Loucy (cell line): ENCODE data around the gene GPC4.

Experiments used
- H2AFZ ChIP-seq: fragments of 200-600 bp; sonication (generic); 2 replicates; pipeline ENCODE4 v1.6.0; 2016; ENCODE audit warnings: antibody characterized with exemption, mild to moderate bottlenecking, low read length, moderate library complexity
- H3F3A ChIP-seq: fragments of 200-600 bp; 2 replicates; pipeline ENCODE4 v1.6.0; 2016; ENCODE audit warnings: antibody characterized with exemption, low read depth, mild to moderate bottlenecking
- H3K27me3 ChIP-seq: fragments of 200-600 bp; sonication (generic); 2 replicates; pipeline ENCODE4 v1.6.1; 2014; ENCODE audit warnings: low read length, mild to moderate bottlenecking; ENCODE audit not compliant: insufficient read depth, poor library complexity, severe bottlenecking
- H3K36me3 ChIP-seq: fragments of 200-600 bp; sonication (generic); 2 replicates; pipeline ENCODE4 v1.6.1; 2016; ENCODE audit warnings: low read length; ENCODE audit not compliant: insufficient read depth
- H3K4me1 ChIP-seq: fragments of 200-600 bp; sonication (generic); 2 replicates; pipeline ENCODE4 v1.5.1; 2014; ENCODE audit warnings: low read length, mild to moderate bottlenecking; ENCODE audit not compliant: insufficient read depth, poor library complexity, severe bottlenecking
- H3K4me2 ChIP-seq: fragments of 200-600 bp; sonication (generic); 2 replicates; pipeline ENCODE4 v1.6.0; 2014; ENCODE audit warnings: antibody characterized with exemption, low read length, low read depth, mild to moderate bottlenecking; ENCODE audit not compliant: poor library complexity, severe bottlenecking
- H3K4me3 ChIP-seq: fragments of 200-600 bp; sonication (generic); 2 replicates; pipeline ENCODE4 v1.5.1; 2014; ENCODE audit warnings: low read length, mild to moderate bottlenecking, mixed read lengths; ENCODE audit not compliant: poor library complexity, severe bottlenecking
- H3K79me2 ChIP-seq: fragments of 200-600 bp; sonication (generic); 2 replicates; pipeline ENCODE4 v1.6.1; 2014; ENCODE audit warnings: low read length; ENCODE audit not compliant: insufficient read depth
- H3K9ac ChIP-seq: fragments of 200-600 bp; sonication (generic); 2 replicates; pipeline ENCODE4 v1.6.0; 2014; ENCODE audit warnings: mild to moderate bottlenecking, low read depth, low read length, moderate library complexity; ENCODE audit not compliant: poor library complexity, severe bottlenecking
- H3K9me2 ChIP-seq: fragments of 200-600 bp; sonication (generic); replicated peaks from 2 replicates; pipeline ENCODE4 v1.6.1; 2016; ENCODE audit warnings: low read depth, low read length, mixed read lengths
- H3K9me3 ChIP-seq: fragments of 200-600 bp; sonication (generic); 2 replicates; pipeline ENCODE4 v1.6.1; 2014; ENCODE audit warnings: mild to moderate bottlenecking, antibody characterized with exemption, low read length, low read depth; ENCODE audit not compliant: insufficient read depth
- H4K20me1 ChIP-seq: fragments of 200-600 bp; sonication (generic); 2 replicates; pipeline ENCODE4 v1.6.0; 2014; ENCODE audit warnings: antibody characterized with exemption, low read length, mild to moderate bottlenecking; ENCODE audit not compliant: insufficient read depth, poor library complexity, severe bottlenecking
- EZH2phosphoT487 ChIP-seq: fragments of 200-600 bp; IDR thresholded peaks from 2 replicates; pipeline ENCODE4 v1.6.1; 2018; ENCODE audit warnings: antibody characterized with exemption, mild to moderate bottlenecking, moderate library complexity, borderline replicate concordance
- TF ChIP-seq, protein P1 (sequence below): fragments of 200-600 bp; sonication (generic); conservative IDR thresholded peaks from 2 replicates; pipeline ENCODE4 v1.5.1; 2014; ENCODE audit warnings: mild to moderate bottlenecking, antibody characterized with exemption, low read length

Gene GPC4

DNA sequence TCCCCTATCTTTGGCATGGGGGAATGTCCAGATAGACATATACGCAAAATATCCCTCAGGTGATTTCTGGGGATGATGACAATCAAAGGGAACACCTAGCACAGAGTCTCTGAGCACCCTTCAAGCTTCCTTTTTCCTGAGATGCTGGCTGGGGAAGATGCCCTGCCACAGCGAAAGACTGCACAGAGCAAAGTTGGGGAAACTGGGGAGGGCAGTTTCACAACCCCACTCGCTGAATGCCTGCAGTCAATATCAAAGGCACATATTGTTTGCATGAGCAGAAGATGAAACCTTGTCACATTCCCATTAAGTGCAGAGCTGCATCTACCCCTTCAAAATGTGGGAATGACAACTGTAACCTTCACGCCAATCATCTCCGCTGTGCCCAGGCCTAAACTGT, 2.6 kb downstream of the GPC4 start:
- Histone ChIP-seq H3K9me3 (no peaks in the 10 kb centered on the region), H3K9me2 (no peaks in the 10 kb centered on the region), H4K20me1 (no peaks in the 10 kb centered on the region), H3K36me3 (no peaks in the 10 kb centered on the region), H3K27me3 (peaks cover 5% of the 10 kb centered on the region), H3K9ac (no peak overlapping the region), H3K79me2 (0 out of 2 replicates have a peak, but pooled peaks cover 4% of the 10 kb centered on the region), H2AFZ (no peak overlapping the region), H3K4me2 (peak overlapping the region; percentile 73), H3K4me3 (peak overlapping the region; percentile 9), H3K4me1 (peaks cover 3% of the 10 kb centered on the region), H3F3A (no peaks in the 10 kb centered on the region)
- TF ChIP-seq EZH2phosphoT487, result no peak
- TF ChIP-seq, protein P1, sequence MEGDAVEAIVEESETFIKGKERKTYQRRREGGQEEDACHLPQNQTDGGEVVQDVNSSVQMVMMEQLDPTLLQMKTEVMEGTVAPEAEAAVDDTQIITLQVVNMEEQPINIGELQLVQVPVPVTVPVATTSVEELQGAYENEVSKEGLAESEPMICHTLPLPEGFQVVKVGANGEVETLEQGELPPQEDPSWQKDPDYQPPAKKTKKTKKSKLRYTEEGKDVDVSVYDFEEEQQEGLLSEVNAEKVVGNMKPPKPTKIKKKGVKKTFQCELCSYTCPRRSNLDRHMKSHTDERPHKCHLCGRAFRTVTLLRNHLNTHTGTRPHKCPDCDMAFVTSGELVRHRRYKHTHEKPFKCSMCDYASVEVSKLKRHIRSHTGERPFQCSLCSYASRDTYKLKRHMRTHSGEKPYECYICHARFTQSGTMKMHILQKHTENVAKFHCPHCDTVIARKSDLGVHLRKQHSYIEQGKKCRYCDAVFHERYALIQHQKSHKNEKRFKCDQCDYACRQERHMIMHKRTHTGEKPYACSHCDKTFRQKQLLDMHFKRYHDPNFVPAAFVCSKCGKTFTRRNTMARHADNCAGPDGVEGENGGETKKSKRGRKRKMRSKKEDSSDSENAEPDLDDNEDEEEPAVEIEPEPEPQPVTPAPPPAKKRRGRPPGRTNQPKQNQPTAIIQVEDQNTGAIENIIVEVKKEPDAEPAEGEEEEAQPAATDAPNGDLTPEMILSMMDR, result no peak

DNA sequence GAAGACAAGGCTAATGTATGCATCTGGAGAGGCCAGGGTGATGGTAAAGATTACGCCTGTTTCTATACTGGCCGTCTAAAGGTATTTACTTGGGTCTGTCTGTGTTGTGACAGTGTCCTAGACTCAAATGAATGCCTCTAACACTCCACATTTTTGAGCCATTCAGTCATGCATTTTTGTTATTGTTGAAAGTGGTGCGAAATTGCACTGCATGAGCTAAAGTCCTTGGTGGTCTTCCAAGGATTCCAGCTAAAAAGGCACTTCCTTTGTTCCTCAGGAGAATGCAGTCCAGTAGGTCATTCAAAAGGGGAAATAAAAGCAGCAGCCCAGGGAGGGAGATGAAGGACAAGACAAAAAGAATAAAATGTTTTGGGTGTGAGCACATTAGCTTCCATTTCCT, 3.0 kb downstream of the GPC4 start:
- Histone ChIP-seq H3K4me1 (peaks cover 3% of the 10 kb centered on the region), H3K9ac (no peak overlapping the region), H3K9me2 (no peaks in the 10 kb centered on the region), H3K9me3 (no peaks in the 10 kb centered on the region), H3K27me3 (peaks cover 5% of the 10 kb centered on the region), H2AFZ (no peak overlapping the region), H4K20me1 (no peaks in the 10 kb centered on the region), H3K4me3 (no peak overlapping the region), H3K79me2 (0 out of 2 replicates have a peak, but pooled peaks cover 4% of the 10 kb centered on the region), H3F3A (no peaks in the 10 kb centered on the region), H3K4me2 (peak overlapping the region; percentile 73), H3K36me3 (no peaks in the 10 kb centered on the region)
- no peak for TF ChIP-seq EZH2phosphoT487
- TF ChIP-seq, protein P1, result no peak

DNA sequence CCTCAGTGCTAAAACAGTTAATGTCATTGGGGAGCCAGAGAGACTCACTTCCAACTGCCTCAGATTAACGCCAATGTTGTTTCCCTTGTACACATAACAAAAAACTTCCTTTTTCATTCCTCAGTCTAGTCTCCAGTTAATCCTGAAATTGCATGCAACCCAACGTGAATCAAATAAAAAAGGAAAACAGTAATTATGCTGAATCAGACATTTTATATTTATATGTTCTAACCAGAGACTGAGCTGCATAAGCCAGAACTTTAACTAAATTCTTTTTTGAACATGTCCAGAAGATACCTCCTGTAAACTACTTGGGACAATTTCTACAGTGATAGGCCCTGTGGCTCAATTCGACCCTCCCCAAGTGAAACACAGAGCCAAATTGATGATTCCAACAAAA, 4.7 kb downstream of the GPC4 start:
- Histone ChIP-seq H3K79me2 (0 out of 2 replicates have a peak, but pooled peaks cover 4% of the 10 kb centered on the region), H3K4me3 (no peak overlapping the region), H3F3A (no peaks in the 10 kb centered on the region), H3K4me1 (no peaks in the 10 kb centered on the region), H4K20me1 (no peaks in the 10 kb centered on the region), H3K9me3 (no peaks in the 10 kb centered on the region), H2AFZ (no peak overlapping the region), H3K27me3 (peaks cover 5% of the 10 kb centered on the region), H3K9me2 (no peaks in the 10 kb centered on the region), H3K36me3 (no peaks in the 10 kb centered on the region), H3K4me2 (no peak overlapping the region), H3K9ac (no peak overlapping the region)
- TF ChIP-seq EZH2phosphoT487, result no peak
- TF ChIP-seq, protein P1, result no peak
